Right lobe of liver (tissue), 4 donors: ENCODE results near the gene NPR3.

Experiments used
- POLR2A ChIP-seq: fragments of 450-650 bp; IDR thresholded peaks from one replicate; pipeline ENCODE4 v1.6.1; 2017; ENCODE audit warnings: antibody characterized with exemption, mild to moderate bottlenecking
- TF ChIP-seq, protein P1 (sequence below), 4 donors: fragments of 200-600 bp in 3 of 4; fragments of 450-650 bp in 1 of 4; IDR thresholded peaks; one replicate each; pipeline versions ENCODE4 v1.5.1 to v1.8.0; 2016 to 2022; ENCODE audit warnings: antibody characterized with exemption in 4 of 4, mild to moderate bottlenecking in 2 of 4
- donor health status: DM: no; HTN: no; CAD: no.
- donor health status: DM: no; HTN: no; CAD: no.
- donor health status: DM: no; HTN: yes; CAD: no.

GRCh38 chr5:32687499-32687831 lies 23.7 kb upstream of the NPR3 start:
- no peak for TF ChIP-seq POLR2A
- TF ChIP-seq, protein P1, sequence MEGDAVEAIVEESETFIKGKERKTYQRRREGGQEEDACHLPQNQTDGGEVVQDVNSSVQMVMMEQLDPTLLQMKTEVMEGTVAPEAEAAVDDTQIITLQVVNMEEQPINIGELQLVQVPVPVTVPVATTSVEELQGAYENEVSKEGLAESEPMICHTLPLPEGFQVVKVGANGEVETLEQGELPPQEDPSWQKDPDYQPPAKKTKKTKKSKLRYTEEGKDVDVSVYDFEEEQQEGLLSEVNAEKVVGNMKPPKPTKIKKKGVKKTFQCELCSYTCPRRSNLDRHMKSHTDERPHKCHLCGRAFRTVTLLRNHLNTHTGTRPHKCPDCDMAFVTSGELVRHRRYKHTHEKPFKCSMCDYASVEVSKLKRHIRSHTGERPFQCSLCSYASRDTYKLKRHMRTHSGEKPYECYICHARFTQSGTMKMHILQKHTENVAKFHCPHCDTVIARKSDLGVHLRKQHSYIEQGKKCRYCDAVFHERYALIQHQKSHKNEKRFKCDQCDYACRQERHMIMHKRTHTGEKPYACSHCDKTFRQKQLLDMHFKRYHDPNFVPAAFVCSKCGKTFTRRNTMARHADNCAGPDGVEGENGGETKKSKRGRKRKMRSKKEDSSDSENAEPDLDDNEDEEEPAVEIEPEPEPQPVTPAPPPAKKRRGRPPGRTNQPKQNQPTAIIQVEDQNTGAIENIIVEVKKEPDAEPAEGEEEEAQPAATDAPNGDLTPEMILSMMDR (IDR thresholded peaks at IDR 0.05), result no peak
